Measurements from ENCODE around the gene EIF6. TPM values are rescaled to one million over a fixed set of nuclear protein-coding genes. Genes with fewer than 3 reads are reported as not detected.

EIF6 gene
- total RNA-seq, 1 donor from 2014 or later: 42.5 TPM

DNA sequence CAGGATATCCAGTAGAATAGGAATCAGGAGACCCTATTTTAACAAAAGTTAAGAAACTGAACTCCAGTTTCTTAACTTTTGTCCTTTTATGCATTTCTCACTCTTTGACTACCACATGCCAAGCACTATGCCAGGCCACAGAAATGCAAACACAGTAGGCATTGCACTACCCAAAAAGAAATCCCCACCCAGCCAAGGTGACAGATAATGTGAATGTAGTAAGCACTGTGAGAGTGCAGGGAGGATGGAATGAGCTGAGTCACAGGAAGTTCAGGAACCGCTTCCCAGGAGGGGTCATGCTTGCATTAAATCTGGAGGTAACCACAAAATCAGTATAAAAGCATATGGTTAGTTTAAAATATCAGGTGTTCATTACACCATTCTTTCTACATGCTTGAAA is 27.7 kb upstream of the EIF6 start:
- DNase-seq: no peak

DNA sequence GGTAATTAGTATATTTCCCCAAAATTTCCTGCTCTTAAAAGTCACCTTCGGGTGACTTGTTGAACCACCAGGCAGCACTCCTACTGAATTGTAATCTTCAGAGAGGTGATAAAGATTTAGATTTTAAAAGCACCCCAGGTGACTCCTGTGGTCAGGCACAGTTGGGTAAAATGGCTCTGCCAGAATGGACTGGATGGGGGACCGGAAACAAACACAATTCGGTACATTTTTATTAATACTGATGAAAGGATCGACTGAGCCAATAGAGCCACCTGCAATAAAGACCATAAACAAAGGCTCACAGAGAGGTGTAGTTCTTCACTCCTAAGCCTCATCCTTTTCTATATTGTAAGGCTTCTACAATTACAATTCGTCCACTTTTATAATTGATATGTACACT is 27.2 kb upstream of the EIF6 start:
- no peak for DNase-seq

DNA sequence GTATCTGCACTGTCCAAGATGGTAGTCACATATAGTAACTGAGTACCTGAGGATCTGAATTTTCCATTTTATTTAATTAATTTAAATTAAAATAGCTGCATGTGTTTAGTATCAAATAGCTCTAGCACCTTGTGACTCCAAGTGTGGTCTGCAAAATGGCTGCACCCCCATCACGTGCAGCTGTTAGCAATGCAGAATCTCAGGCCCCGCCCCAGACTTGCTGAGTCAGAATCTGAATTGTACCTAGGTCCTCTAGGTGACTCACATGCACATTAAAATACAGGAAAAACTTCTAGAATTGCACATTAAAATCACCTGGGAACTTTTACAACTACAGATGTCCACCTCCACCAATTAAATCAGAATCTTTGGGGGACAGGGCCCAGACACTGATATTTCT is 26.8 kb upstream of the EIF6 start:
- DNase-seq: no peak

DNA sequence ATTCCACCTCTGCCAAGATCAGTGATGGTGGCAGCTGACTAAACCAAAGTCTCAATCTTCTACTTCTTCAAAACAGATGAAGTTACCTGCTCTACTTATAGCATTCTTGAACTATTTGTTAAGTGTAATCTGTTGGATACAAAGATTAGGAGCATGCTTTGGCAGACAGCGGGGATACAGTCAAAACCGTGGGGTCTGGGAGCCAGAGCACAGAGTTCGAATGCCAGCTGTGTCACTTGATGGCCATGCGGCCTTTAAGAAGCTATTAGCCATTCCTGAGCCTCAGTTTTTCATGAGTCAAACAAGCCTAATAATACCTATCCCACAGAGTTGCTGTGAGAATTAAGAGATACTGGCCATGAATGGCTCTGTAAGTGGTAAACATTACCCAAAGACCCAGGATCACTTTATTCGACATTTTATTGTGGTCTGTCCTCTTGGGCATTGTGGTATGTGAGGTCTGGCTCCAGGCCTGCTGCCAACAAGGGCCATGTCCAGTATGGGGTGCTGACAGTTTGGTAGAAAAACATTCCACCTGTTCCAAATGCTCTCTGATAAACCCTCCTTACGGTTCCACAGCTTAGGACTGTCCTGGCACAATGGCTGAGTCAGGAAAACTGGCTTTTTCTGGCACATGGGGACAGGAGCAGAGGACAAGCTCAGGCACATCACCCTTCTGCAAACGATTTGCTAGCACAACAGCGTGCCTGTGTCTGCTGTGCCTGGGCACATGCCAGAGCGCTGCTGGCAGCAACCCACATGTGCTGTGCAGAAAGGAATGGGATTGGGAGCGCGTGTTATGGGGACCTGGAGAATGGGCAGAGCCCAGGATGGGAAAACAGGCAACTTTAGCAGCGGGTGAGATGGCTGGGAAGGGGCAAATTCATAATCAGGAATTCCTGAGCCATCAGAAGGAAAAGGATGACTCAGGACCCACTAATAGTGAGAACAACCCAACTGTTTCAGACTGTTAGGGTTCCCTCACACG is 23.4 kb upstream of the EIF6 start:
- peak; percentile 58 for DNase-seq

DNA sequence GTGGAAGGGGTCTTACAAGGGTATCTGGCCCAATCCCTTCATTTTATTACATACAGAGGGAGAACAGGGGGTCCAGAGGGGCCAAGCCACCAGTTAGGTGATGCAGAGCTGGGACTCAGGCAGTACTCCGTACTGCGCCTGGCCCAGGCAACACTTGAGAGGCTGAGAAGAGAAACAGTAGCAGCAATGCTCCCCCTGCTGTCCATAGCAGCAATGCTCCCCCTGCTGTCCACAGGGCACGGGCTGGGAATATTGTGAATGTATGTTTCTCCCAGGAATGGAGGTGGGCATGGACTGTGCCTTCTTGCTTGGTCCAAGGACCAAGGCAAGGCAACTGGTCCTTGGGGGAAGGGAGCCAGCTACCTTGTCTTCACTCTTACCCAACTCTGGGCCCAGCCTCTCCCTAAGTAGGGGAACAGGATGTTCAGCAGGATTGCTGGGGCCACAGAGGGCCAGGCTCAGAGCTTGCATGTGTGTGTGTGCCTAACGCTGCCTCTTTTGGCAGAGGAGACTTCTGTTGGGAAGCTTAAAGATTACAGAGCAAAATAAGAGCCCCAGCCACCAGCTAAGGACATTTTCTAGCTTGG is 22.5 kb upstream of the EIF6 start:
- peak; percentile 53 for DNase-seq

DNA sequence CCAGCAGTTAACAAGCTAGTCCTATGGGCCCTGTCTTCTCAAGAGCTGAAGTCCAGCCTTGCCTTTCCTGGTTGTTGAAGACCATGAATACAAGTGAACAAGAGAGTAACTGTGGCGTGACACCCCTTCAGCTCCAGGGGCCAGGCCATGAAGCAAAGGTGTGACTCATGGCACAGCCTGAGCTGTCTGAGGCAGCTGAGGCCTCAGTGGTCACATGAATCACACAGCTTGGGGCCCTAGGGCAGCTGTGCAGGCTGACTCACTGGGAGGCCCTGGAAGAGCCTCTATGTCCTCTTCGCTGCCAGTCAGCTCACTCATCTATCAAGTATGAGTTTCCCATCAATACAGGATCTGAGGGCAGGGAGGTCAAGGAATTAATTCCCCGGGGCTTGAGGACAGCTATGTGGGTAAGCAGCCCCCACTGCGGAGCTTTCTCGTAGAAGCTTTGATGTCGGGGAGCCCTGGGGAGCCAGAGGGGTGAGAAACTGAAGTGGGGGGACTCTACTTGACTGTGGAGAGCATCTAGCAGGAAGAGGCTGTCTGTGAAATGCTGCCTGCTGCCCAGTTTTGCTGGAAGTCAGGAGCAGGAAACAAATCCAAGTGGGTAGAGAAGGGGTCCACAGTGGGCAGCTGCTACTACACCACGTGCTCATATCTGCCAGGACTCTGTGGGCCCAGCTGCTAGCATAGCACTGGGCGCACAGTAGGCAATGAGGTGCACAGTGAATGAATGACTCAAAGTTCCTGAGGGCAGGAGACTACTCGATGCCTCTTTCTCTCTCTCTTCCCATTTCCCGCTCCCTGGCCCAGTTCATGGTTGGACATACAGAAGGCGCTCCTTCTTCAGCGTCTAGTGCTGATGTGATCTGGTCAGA is 21.3 kb upstream of the EIF6 start:
- DNase-seq: no peak

DNA sequence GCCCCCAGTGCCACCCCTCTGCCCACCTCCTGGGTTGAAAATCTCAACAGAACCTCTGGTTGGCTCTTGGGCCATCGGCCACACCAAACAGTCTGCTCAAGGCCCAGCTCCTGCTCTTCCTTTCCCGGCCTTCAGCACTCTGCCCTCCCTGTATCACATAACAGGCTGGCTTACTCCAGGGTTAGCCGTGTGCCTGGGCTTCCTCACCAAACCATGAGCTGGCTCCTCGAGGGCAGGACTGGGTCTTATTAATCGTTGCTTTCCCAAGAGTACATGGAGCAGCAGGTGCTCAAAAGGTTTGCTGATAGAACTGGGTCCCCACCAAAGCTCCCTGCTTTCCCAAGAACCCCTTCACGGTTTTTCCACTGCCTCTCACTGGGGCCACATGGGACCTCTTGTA is 20.4 kb upstream of the EIF6 start:
- DNase-seq: no peak

DNA sequence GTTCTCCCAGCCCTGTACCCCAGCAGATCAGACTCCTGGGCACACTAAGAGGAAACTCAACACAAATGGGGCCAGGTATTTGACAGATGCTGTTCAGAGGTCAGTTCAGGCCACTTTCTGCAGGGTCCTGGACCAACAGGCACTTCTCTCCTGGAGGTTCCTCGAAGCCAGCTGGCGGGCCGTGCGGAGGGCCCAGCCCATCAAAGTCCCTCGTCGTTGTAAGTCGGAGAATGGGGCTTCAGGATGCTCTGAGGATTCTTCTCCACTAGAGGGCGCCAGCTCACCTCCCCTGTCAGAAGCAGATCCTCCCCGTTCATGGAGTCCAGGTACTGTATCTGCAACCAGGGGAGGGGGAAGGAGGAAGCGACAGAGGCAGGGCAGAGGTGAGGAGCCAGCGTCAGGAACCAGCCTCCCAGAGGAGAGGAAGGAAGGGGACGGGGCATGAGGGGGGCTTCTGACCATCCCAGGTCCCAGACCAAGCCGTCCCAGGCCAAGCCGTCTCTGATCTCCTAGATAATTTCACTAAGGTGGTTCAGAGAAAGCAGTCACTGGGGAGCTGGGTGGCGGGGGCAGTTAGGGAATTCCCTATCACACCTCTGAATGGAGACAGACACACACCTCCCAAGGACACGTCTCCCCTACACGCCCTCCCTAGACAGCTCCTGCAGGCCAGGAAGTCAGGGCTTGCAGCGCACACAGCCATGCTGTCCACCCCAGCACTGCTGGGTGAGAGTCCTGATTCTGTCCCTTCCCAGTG is 19.3 kb upstream of the EIF6 start:
- DNase-seq: peak; percentile 91

DNA sequence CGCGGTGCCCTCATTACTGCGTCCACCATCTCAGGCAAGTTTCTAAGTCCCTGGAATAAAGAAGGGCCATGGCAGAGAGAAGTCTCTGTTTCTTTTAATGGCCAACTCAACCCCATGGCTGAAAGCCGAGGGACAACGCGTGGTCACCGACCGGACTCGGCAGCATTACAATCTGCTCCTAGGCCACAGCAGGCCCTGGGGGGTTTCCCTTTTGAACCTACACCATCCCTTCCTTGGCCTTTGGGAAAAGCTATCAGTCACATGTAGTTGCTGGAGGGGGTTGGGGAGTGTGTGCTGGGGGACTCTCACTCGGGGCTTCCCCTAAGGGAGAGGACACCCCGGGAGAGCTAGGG is 18.8 kb upstream of the EIF6 start:
- no peak for DNase-seq

DNA sequence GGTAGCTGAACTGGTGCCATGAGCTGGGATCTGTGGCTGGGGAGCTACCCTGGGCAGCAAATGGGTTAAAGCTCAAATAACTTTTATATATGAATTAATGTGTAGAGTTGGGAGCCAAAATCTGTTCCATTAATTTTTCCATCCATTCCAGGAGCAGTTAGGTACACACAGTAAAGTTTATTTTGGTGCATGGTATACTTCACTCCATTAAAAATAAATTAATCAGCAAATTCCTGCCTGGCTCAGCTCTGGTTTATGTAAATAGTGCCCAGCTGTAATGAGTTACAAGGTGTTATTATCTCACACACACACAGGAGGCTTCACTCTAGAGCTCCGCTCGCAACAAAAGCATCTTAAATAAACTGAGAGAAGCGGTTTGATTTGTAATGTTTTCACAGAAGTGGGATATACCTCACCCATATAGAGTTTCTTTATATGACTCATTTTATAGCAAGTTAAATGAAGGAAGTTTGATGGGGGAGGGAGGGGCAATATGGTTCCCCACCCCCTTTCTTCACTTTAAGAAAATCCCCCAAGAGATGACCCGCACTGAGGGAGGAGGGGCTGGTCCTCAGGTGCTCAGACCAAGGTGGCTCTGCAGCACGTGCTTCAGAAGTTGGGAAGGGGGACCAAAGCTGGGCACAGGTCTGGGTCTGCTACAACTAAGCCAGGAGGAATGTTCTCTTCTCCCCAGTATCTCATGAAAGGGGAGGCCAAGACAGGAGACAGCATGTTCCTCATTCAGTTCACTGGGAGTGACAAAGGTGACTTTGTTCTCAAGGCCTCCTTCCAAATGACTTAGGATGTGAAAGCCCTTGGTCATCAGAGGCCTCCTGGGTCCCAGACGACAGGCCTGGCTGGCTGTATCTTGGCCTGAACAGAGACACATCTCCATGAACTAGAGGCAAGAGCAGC is 18.1 kb upstream of the EIF6 start:
- DNase-seq: no peak

DNA sequence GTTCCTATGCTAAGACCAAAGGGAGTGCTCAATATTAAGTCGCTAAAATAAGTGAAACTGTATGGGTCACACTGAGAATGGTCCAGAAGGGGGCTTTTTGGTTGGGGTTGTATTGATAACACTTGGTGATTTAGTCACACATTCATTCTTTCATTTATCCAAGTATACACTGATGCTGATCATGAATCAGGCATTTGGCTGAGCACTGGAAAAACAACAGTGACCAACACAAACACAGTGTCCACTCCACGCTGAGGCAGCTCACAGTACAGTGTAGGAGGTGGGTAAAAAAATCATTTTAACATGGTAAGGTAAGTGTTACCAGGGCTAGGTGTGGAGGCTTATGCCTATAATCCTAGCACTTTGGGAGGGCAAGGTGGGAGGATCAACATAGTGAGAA is 16.9 kb upstream of the EIF6 start:
- no peak for DNase-seq

DNA sequence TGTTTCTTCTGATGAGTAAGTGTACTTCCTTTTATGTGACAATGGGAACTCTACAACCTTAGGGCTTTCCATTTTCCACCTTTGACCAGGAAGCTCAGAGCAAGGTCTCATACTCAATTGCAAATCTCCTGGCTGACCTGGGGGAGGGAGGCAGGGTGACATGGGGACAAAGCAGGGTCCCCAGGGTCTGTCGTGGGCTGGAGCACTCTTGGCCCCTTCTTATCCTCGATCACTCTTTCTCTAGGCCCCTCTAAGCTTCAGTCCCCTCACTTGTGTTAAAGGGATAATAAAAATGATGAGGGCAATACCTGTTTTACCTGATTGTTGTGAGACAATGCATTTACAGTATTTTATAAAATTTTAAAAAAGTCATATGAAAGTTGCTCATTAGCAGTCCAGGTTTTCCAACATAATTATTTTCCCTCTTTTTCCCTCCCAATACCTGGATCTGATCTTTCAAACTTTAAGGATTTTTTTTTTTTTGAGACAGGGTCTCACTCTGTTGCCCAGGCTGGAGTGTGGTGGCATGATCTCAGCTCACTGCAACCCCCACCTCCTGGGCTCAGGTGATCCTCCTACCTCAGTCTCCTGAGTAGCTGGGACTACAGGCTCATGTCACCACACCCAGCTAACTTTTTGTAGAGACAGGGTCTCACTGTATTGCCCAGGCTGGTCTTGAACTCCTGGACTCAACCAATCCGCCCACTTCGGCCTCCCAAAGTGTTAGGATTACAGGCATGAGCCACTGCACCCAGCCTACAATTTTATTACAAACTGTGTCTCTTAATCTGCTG is 16.1 kb upstream of the EIF6 start:
- no peak for DNase-seq

DNA sequence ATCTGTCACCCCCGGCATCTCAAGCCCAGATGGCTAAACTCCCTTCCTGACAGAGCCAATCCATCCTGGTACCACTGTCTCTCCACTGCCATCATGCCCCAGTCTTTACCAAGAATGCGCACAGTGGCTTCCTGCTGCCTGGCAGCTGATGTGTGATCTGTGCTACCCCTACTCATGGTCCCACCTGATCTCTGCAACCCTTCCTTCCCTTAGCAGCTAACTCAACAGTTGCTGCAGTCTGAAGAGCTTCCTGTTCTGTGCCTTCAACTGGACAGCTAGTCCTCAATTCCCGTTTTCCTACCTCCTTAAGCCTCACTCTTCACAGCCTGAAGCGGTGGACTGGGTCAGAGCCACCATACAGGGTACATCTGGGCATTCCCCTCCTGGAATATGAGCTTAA is 15.2 kb upstream of the EIF6 start:
- no peak for DNase-seq

DNA sequence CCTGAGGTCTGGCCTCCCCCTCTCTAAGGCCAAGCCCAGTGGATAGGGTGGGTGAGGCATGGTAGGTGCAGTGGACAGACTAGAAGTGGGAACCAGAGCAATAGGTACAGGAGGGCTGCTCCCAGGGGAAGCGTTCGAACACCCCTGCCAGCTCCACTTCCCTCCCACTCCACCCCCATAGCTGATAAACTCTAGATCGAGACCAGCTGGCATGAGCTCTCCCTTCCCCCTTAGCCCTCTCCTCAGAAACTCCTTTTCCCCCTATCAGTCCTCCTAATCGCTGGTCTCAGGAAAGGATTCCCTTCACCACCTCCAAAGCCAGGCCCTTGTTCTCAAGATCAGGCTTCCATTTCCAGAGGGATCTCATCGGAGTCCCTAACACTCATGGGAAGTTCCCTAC is 13.7 kb upstream of the EIF6 start:
- DNase-seq: no peak

DNA sequence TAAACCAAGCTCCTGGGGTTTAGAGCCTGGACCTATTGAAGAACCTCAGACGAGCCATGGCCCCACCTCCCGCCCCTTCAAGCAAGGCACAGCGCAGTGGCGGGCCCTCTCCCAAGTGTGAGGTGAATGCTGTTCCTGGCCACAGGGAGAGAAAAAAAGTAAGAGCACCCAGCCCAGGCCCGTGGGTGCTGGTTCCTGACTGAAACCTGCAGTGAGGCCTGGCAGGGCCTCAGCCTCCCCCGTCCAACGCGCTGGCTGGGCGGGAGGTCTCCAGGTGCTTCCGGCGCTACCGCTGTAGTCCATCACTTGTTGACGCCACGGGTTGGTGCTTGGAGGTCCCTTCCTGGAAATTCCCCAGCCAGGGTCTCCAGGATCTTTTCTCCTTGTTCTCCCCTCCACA is 13.2 kb upstream of the EIF6 start:
- DNase-seq: no peak

DNA sequence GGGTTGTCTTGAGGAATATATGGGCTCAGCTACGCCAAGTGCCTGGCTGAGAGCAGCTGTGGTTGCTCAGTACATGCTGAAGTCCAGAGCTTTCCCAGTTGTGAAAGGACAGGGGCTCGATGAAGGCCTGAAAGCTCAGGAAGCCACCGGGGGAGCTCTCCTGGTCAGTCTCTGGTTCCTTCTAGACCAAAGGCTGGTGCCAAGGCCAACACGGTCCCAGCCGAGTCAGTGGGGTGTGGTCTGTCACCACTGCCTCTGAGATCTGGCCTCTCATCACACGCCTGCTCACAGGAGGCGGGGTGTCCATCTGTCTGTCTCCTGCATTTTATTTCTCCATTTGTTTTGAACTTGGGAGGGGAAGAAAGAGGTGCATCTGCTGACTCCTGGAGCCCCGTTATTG is 12.6 kb upstream of the EIF6 start:
- no peak for DNase-seq

DNA sequence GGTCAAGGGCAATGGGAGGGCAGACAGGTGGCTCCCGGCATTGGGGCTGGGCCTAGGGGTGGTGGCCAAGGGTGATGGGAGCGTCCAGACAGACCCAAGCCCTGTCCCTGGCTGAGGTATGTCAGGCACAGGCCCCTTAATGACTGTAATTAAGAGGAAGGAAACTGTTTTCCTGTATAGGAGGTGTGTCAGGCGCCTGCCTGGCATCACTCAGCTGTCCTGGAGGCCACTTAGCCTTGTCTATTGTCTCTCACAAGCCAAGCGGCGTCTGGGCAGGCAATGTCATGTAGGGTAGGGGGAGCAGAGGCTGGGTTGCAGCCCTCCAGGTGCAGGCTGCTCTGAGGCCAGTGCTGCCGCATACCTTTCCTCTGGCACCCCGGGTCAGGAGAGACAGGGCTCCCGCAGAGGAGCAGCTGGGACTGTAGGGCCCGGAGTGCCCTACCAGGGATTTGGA is 11.6 kb upstream of the EIF6 start:
- no peak for DNase-seq

DNA sequence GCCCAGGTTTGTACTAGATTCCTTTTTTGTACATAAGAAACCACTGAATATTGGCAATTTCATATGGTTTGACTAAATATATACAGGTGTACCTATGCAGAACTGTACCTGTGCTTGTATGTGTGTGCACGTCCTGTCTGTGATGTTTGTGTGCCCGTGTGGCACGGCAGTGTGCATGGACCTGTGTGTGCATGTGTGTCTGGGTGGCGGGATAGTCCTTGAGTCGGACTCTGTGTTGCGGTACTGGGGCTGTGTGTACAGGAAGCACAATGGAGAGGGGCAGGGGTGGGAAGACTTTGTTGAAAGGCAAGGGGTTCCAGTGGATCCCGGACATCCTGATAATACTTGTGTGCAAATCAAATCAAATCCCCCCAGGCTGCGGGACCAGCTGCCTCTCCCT is 11.1 kb upstream of the EIF6 start:
- no peak for DNase-seq

DNA sequence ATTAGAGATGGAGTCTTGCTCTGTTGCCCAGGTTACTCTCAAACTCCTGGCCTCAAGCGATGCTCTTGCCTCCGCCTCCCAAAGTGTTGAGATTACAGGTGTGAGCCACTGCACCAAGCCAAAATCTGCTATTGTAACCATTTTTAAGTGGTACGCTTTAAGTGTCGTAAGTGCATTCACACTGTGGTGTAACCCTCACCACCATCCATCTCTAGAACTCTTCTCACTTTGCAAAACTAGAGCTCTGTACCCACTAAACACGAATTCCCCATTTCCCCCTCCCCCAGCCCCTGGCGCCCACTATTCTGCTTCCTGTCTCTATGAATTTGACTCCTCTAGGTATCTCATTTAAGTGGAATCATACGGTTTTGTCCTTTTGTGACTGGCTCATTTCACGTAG is 10.5 kb upstream of the EIF6 start:
- DNase-seq: no peak

DNA sequence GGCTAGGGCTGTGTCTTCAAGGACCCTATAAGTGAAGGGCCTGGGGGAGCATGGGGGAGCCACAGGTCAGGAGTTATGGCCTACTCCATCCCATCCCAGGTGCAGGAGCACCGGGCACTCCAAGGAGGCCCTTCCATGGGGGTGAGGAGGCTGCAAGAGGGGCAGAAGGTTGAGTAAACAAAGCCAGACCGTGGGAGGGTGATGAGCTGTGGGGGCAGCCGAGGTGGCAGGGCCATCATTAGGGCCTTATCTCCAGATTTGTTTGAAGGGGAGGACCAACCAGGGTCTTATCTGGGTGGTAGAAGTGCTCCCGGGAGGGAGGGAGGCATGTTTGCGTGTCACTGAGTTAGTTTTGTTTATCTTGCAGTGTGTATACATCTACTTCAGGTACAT is 9.7 kb upstream of the EIF6 start:
- no peak for DNase-seq

Data from tongue (tissue), 2 donors.